Stomach (tissue), 4 donors: ENCODE results near the gene GPANK1.

Source experiments
- EP300 ChIP-seq: sonication (generic); formaldehyde crosslinking; IDR thresholded peaks from one replicate; pipeline ENCODE4 v1.6.1; 2017; ENCODE audit warnings: antibody characterized with exemption
- POLR2A ChIP-seq, 4 donors: fragments of 450-650 bp; IDR thresholded peaks; one replicate each; pipeline ENCODE4 v1.6.1; 2016; ENCODE audit warnings: antibody characterized with exemption in 4 of 4, control low read depth in 2 of 4, mild to moderate bottlenecking in 1 of 4, moderate library complexity in 1 of 4
- POLR2AphosphoS5 ChIP-seq, 3 donors: sonication (generic); formaldehyde crosslinking; IDR thresholded peaks; one replicate each; pipeline ENCODE4 v1.6.1; 2016; ENCODE audit warnings: antibody characterized with exemption in 3 of 3
- TF ChIP-seq, protein P1 (sequence below), 7 experiments: fragments of 450-650 bp in 4 of 7; fragments of 200-600 bp in 3 of 7; sonication (generic) in 3 of 7; IDR thresholded peaks; one replicate each; pipeline ENCODE4 v1.5.1; 2016 to 2019; ENCODE audit warnings: antibody characterized with exemption in 7 of 7, control low read depth in 2 of 7, mild to moderate bottlenecking in 1 of 7

DNA sequence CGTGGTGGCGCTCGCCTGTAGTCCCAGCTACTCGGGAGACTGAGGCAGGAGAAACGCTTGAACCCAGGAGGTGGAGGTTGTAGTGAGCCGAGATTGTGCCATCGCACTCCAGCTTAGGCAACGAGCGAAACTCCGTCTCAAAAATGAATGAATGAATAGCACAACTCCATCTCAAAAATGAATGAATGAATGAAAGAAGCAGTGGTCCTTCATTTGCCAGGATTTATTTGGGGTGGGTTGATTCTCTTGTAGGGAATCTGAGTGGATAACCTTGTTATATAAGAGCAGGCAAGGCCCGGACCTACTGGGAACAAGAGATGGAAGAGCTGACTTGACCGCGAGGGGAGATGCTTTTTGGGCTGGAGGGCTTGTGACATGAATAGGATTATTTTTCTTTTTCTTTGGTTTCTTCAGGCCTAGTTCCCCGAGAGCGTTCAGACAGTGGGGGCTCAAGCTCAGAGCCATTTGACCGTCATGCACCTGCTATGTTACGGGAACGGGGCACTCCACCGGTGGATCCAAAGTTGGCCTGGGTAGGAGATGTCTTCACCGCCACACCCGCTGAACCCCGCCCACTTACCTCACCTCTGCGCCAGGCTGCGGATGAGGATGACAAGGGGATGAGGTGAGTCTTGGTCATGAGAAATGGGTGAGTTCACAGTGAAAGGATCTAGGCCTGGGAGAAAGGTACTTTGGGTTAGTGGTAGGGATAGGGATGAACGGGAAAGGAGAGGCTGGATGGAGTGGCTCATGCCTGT is 34.4 kb downstream of the GPANK1 start:
- no peak for TF ChIP-seq POLR2AphosphoS5 (IDR thresholded peaks at IDR 0.05)
- TF ChIP-seq EP300, result no peak
- TF ChIP-seq, protein P1, sequence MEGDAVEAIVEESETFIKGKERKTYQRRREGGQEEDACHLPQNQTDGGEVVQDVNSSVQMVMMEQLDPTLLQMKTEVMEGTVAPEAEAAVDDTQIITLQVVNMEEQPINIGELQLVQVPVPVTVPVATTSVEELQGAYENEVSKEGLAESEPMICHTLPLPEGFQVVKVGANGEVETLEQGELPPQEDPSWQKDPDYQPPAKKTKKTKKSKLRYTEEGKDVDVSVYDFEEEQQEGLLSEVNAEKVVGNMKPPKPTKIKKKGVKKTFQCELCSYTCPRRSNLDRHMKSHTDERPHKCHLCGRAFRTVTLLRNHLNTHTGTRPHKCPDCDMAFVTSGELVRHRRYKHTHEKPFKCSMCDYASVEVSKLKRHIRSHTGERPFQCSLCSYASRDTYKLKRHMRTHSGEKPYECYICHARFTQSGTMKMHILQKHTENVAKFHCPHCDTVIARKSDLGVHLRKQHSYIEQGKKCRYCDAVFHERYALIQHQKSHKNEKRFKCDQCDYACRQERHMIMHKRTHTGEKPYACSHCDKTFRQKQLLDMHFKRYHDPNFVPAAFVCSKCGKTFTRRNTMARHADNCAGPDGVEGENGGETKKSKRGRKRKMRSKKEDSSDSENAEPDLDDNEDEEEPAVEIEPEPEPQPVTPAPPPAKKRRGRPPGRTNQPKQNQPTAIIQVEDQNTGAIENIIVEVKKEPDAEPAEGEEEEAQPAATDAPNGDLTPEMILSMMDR (IDR thresholded peaks at IDR 0.05), result no peak
- no peak for TF ChIP-seq POLR2A (IDR thresholded peaks at IDR 0.05)
